Activated CD8-positive, alpha-beta memory T cell treated with anti-CD3 and anti-CD28 coated beads, Interleukin-2, amount 50 U/mL, for 1 hour (primary cell): ENCODE results near the gene ATP6V1G1.
A peak's percentile ranks its signal among the peaks of the same experiment; 100 is the strongest.
"Not testable (repeated sequence)": the region's sequence is repeated elsewhere in the genome, so short reads cannot be mapped to it uniquely, and the experiment has no call there.

Source experiments
- DNase-seq: peaks from one replicate; pipeline ENCODE4 v3.0.0-alpha.2; 2020; ENCODE audit errors: extremely low read depth

Gene ATP6V1G1

GRCh38 chr9:114587345-114588202 is at the start of gene ATP6V1G1:
TSS of gene ATP6V1G1 (plus strand) at chr9:114587769. CDS start at chr9:114587839, 70 bp downstream.
- DNase-seq, result peak; percentile 99

GRCh38 chr9:114538241-114538640 is 49.3 kb upstream of the ATP6V1G1 start:
- DNase-seq, result no peak

GRCh38 chr9:114539701-114540380 is 47.7 kb upstream of the ATP6V1G1 start:
- DNase-seq, result no peak

GRCh38 chr9:114545055-114545454 is 42.5 kb upstream of the ATP6V1G1 start:
- no peak for DNase-seq

- DNase-seq, result no peak
These were observed 40.7 kb upstream of the ATP6V1G1 start for GRCh38 chr9:114546851-114547250.

GRCh38 chr9:114549697-114550330 is 37.8 kb upstream of the ATP6V1G1 start:
- no peak for DNase-seq

GRCh38 chr9:114551750-114552685 is 35.6 kb upstream of the ATP6V1G1 start:
- DNase-seq, result no peak

GRCh38 chr9:114552706-114553105 is 34.9 kb upstream of the ATP6V1G1 start:
- no peak for DNase-seq

GRCh38 chr9:114553202-114553601 is 34.4 kb upstream of the ATP6V1G1 start:
- no peak for DNase-seq

- no peak for DNase-seq
These were observed 31.9 kb upstream of the ATP6V1G1 start for GRCh38 chr9:114555696-114556095.

- DNase-seq, result no peak
These were observed 29.4 kb upstream of the ATP6V1G1 start for GRCh38 chr9:114558027-114558675.

GRCh38 chr9:114559830-114560513 is 27.6 kb upstream of the ATP6V1G1 start:
- no peak for DNase-seq

- no peak for DNase-seq
These were observed 26.6 kb upstream of the ATP6V1G1 start for GRCh38 chr9:114560956-114561355.

GRCh38 chr9:114561771-114562170 is 25.8 kb upstream of the ATP6V1G1 start:
- no peak for DNase-seq

GRCh38 chr9:114565204-114565603 is 22.4 kb upstream of the ATP6V1G1 start:
- no peak for DNase-seq

- no peak for DNase-seq
These were observed 16.8 kb upstream of the ATP6V1G1 start for GRCh38 chr9:114570742-114571141.

- DNase-seq, result no peak
These were observed 16.2 kb upstream of the ATP6V1G1 start for GRCh38 chr9:114571391-114571790.

- no peak for DNase-seq
These were observed 15.4 kb upstream of the ATP6V1G1 start for GRCh38 chr9:114572199-114572598.

- DNase-seq, result no peak
These were observed 13.1 kb upstream of the ATP6V1G1 start for GRCh38 chr9:114574438-114574837.

GRCh38 chr9:114576779-114577178 is 10.8 kb upstream of the ATP6V1G1 start:
- not testable (repeated sequence) for DNase-seq
